Prostate gland (tissue), 2 donors: ENCODE results near the gene IMMP1L. TPM values are rescaled to one million over a fixed set of nuclear protein-coding genes. Genes with fewer than 3 reads are reported as not detected.

Experiments used
- DNase-seq: peaks from one replicate; pipeline ENCODE4 v3.0.0-alpha.2; 2019; ENCODE audit warnings: low spot score
- H3K27ac ChIP-seq, 2 donors: fragments of 200-600 bp; sonication (generic); 2 replicates each; pipeline ENCODE4 v1.5.1; 2017 to 2019
- H3K27me3 ChIP-seq: fragments of 200-600 bp; sonication (generic); replicated peaks from 2 replicates; pipeline ENCODE4 v1.5.1; 2019; ENCODE audit not compliant: insufficient read depth
- H3K36me3 ChIP-seq, 2 donors: fragments of 200-600 bp; sonication (generic); 1 replicate in 1 of 2; 2 replicates in 1 of 2; pipeline versions ENCODE4 v1.5.1 to v1.8.1; 2017 to 2019
- H3K4me1 ChIP-seq: fragments of 200-600 bp; sonication (generic); replicated peaks from 2 replicates; pipeline ENCODE4 v1.5.1; 2019
- H3K4me3 ChIP-seq, 2 donors: fragments of 200-600 bp; sonication (generic); 2 replicates each; pipeline ENCODE4 v1.5.1; 2017 to 2019
- H3K9me3 ChIP-seq: fragments of 200-600 bp; sonication (generic); 2 replicates; pipeline ENCODE4 v1.5.1; 2017
- CTCF ChIP-seq, 4 experiments: fragments of 200-600 bp in 2 of 4; fragments of 450-650 bp in 2 of 4; sonication (generic) in 2 of 4; IDR thresholded peaks; 1 replicate in 3 of 4; 2 replicates in 1 of 4; pipeline ENCODE4 v1.5.1; 2016 to 2019; ENCODE audit warnings: antibody characterized with exemption in 4 of 4, mild to moderate bottlenecking in 2 of 4, moderate library complexity in 2 of 4
- POLR2A ChIP-seq: fragments of 450-650 bp; IDR thresholded peaks from one replicate; pipeline ENCODE4 v1.6.1; 2016; ENCODE audit warnings: antibody characterized with exemption, mild to moderate bottlenecking
- POLR2AphosphoS5 ChIP-seq: sonication (generic); formaldehyde crosslinking; IDR thresholded peaks from one replicate; pipeline ENCODE4 v1.6.1; 2017; ENCODE audit warnings: antibody characterized with exemption
- WGBS: methylation state at CpG from one replicate; pipeline ENCODE4 v1.1.5; 2018; 5-methylcytosine and 5-hydroxymethylcytosine counted together
- intact Hi-C: fragments of 100-400 bp; cut with DNase I; formaldehyde crosslinking; loops from one replicate; pipeline ENCODE4 v1.14.2; 2022
- total RNA-seq, 2 donors: library from RNA; depleted of rRNA; stranded (reverse); fragments of >200 nt; gene quantifications; one replicate each; pipeline ENCODE4 v1.1.0, GENCODE V29; 2016

Gene IMMP1L
- total RNA-seq, 2 donors from 2014 or later = 25.2 to 72.9 TPM

DNA sequence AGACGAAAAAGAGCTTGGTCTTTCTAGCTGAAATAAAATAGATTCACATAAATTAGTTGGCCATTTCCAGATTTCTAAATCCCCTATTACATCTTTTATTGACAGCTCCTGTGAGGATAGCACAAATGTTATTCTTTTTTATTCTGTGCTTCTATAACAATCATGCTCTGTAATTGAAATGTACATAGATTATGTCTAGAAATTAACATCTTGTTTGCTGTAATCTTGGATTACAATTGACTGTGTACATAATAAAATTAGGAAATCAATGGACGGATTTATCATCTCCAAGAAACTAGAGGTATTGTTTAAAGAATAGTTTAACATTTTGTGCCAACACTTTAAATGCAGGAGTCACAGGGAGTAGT is 31.2 kb downstream of the IMMP1L start:
- H3K4me3 ChIP-seq = no peak overlapping the region
- H3K4me1 ChIP-seq = no peaks in the 10 kb centered on the region
- no peaks in the 10 kb centered on the region for H3K27me3 ChIP-seq
- no peak overlapping the region for H3K27ac ChIP-seq
- intact Hi-C loops = no loop called here
- no peaks in the 10 kb centered on the region for H3K36me3 ChIP-seq
- H3K9me3 ChIP-seq = no peaks in the 10 kb centered on the region
- no peak for DNase-seq
- 73% methylated on average over 2 of the region's 2 CpGs for WGBS
- TF ChIP-seq POLR2AphosphoS5 = no peak
- TF ChIP-seq CTCF (IDR thresholded peaks at IDR 0.05) = no peak
- no peak for TF ChIP-seq POLR2A

- WGBS = 89% methylated on average over 6 of the region's 6 CpGs
- Histone ChIP-seq H3K4me3 (no peak overlapping the region), H3K27ac (no peak overlapping the region), H3K36me3 (no peaks in the 10 kb centered on the region), H3K27me3 (no peaks in the 10 kb centered on the region), H3K9me3 (no peaks in the 10 kb centered on the region), H3K4me1 (no peaks in the 10 kb centered on the region)
- no peak for DNase-seq
- TF ChIP-seq POLR2AphosphoS5 (no peak), POLR2A (no peak), CTCF (IDR thresholded peaks at IDR 0.05) (no peak)
- intact Hi-C loops = no loop called here
These were observed 31.7 kb downstream of the IMMP1L start for GRCh38 chr11:31477528-31478222.

GRCh38 chr11:31474083-31474482 is 35.3 kb downstream of the IMMP1L start:
- DNase-seq = no peak
- TF ChIP-seq POLR2AphosphoS5 = no peak
- no peak for TF ChIP-seq CTCF (IDR thresholded peaks at IDR 0.05)
- no peak for TF ChIP-seq POLR2A
- Histone ChIP-seq H3K27ac (no peak overlapping the region), H3K36me3 (no peaks in the 10 kb centered on the region), H3K9me3 (no peaks in the 10 kb centered on the region), H3K4me1 (no peaks in the 10 kb centered on the region), H3K4me3 (no peak overlapping the region), H3K27me3 (no peaks in the 10 kb centered on the region)
- intact Hi-C loops = no loop called here

- no peaks in the 10 kb centered on the region for H3K36me3 ChIP-seq
- 94% methylated on average over 3 of the region's 3 CpGs for WGBS
- H3K27ac ChIP-seq = no peak overlapping the region
- no peak for DNase-seq
- no peaks in the 10 kb centered on the region for H3K9me3 ChIP-seq
- no peak overlapping the region for H3K4me3 ChIP-seq
- intact Hi-C loops = no loop called here
- TF ChIP-seq CTCF (IDR thresholded peaks at IDR 0.05) = no peak
- no peak for TF ChIP-seq POLR2A
- no peak for TF ChIP-seq POLR2AphosphoS5
- H3K4me1 ChIP-seq = no peaks in the 10 kb centered on the region
- H3K27me3 ChIP-seq = no peaks in the 10 kb centered on the region
These were observed 45.0 kb downstream of the IMMP1L start for GRCh38 chr11:31464436-31464835.

- WGBS = 93% methylated on average over 3 of the region's 3 CpGs
These were observed 54.2 kb downstream of the IMMP1L start for GRCh38 chr11:31455177-31455576.

More at GRCh38 chr11:31455177-31455576, 54.2 kb downstream of the IMMP1L start:
- no peak for DNase-seq
- Histone ChIP-seq H3K4me1 (no peaks in the 10 kb centered on the region), H3K27me3 (no peaks in the 10 kb centered on the region), H3K4me3 (no peak overlapping the region), H3K27ac (no peak overlapping the region), H3K36me3 (no peaks in the 10 kb centered on the region), H3K9me3 (no peaks in the 10 kb centered on the region)
- TF ChIP-seq CTCF (IDR thresholded peaks at IDR 0.05) (no peak), POLR2AphosphoS5 (no peak), POLR2A (no peak)
- intact Hi-C loops = no loop called here
